Activated CD8-positive, alpha-beta T cell treated with anti-CD3 and anti-CD28 coated beads, Interleukin-2, amount 10 ng/mL, durations not matched to agents 7 days and 5 days (primary cell): ENCODE results near the gene NFAM1. TPM values are rescaled to one million over a fixed set of nuclear protein-coding genes. Genes with fewer than 3 reads are reported as not detected.

ENCODE experiments used
- ATAC-seq: fragments of 150-1000 bp; cut with Tn5 transposase; one replicate; pipeline ENCODE4 v1.10.0; 2021; ENCODE audit warnings: moderate library complexity
- CTCF ChIA-PET: fragments of 350-600 bp; sonication (Branson Sonifier 250); formaldehyde crosslinking; loops from one replicate; lab custom pipeline; 2021; ENCODE audit warnings: antibody characterized with exemption; lab: Charles Lee
- POLR2A ChIA-PET: fragments of 350-600 bp; sonication (Branson Sonifier 250); formaldehyde crosslinking; loops from one replicate; lab custom pipeline; 2021; ENCODE audit warnings: antibody characterized with exemption; lab: Charles Lee
- DNase-seq: peaks from one replicate; pipeline ENCODE4 v3.0.0-alpha.2; 2020
- H3K27ac Mint-ChIP-seq: one replicate; pipeline ENCODE4 v1.8.0; 2021; ENCODE audit warnings: mild to moderate bottlenecking, mixed read lengths
- H3K27me3 Mint-ChIP-seq: one replicate; pipeline ENCODE4 v1.8.0; 2021; ENCODE audit warnings: low read depth, mixed read lengths
- H3K36me3 Mint-ChIP-seq: one replicate; pipeline ENCODE4 v1.8.0; 2021; ENCODE audit warnings: low read depth, mixed read lengths
- H3K4me1 Mint-ChIP-seq: one replicate; pipeline ENCODE4 v1.8.0; 2021; ENCODE audit warnings: low read depth, mixed read lengths
- H3K4me3 Mint-ChIP-seq: one replicate; pipeline ENCODE4 v1.8.0; 2021; ENCODE audit warnings: mild to moderate bottlenecking, mixed read lengths
- H3K9me3 Mint-ChIP-seq: one replicate; pipeline ENCODE4 v1.8.0; 2022; ENCODE audit warnings: mixed read lengths; ENCODE audit not compliant: insufficient read depth
- total RNA-seq, 2 experiments: library from RNA; stranded (reverse); gene quantifications; one replicate each; pipeline ENCODE4 v1.2.3, GENCODE V29; 2021

The NFAM1 gene
- total RNA-seq, 2 experiments from 2014 or later, result 0.05 TPM; not detected in 1

DNA sequence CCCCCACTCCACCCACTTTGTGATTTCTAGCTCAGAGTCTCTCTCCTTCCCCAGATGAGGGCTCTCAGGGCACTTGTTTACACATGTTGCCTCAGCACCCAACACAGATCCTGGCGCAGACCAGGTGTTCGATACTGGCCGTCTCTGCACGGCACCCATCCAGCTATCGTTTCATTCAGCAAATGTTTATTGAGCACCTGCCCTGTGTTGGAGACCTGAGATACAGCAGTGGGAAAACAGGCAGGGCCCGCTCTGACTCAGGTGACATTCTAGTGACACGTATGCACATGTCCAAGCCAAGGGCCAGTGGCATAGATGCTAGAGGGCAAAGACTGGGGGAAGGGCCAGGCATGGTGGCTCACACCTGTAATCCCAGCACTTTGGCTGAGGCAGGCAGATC lies 71.9 kb downstream of the NFAM1 start:
- Mint-ChIP-seq H3K4me1 (peaks cover under 1% of the 10 kb centered on the region), H3K27me3 (peaks cover 22% of the 10 kb centered on the region), H3K9me3 (no peaks in the 10 kb centered on the region), H3K36me3 (no peaks in the 10 kb centered on the region), H3K27ac (no peak overlapping the region), H3K4me3 (no peak overlapping the region)
- ATAC-seq (no peak), DNase-seq (no peak)
- ChIA-PET POLR2A (no interaction called here), CTCF (no interaction called here)

DNA sequence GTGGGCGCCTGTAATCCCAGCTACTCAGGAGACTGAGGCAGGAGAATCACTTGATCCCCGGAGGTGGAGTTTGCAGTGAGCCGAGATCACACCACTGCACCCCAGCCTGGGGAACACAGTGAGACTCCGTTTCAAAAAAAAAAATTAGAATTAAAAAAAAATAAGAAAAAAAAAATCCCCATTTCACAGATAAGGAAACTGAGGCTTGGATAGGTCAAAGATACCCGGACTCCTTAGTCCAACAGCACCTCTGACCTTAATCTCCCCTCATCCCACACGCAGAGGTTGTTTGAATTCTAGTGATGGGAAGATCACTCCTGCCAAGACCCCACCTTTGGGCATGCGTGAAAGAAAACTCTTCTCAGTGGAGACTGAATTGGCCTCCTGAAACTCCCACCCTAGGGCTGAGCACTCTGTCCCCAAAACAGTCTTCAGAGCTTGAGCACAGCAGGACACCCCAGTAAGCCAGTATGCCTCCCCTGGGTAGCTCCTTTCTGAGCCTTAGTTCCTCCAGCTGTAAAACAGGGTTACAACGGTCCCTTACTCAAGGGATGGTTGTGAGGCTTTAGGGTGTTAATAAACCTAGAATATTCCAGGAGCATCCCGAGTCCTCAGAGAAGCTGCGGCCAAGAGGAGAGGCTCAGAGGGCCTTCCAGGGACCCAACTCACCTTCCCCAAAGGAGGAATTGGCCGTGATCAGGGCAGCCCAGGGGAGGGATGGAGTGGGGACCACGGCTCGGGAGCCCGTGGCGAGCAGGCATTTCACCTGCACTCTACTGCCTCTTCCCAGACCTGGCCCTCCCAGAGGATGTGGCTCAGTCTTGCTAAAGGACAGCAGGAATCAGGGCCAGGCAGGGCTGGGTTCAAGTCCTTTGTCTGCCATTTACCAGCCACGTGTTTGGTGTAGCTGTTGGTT lies 73.3 kb downstream of the NFAM1 start:
- H3K9me3 Mint-ChIP-seq, result no peaks in the 10 kb centered on the region
- ChIA-PET POLR2A (no interaction called here), CTCF (no interaction called here)
- no peak overlapping the region for H3K27ac Mint-ChIP-seq
- no peak overlapping the region for H3K4me3 Mint-ChIP-seq
- H3K36me3 Mint-ChIP-seq, result no peaks in the 10 kb centered on the region
- H3K4me1 Mint-ChIP-seq, result no peaks in the 10 kb centered on the region
- peaks cover 12% of the 10 kb centered on the region for H3K27me3 Mint-ChIP-seq
- ATAC-seq, result no peak
- DNase-seq, result no peak

DNA sequence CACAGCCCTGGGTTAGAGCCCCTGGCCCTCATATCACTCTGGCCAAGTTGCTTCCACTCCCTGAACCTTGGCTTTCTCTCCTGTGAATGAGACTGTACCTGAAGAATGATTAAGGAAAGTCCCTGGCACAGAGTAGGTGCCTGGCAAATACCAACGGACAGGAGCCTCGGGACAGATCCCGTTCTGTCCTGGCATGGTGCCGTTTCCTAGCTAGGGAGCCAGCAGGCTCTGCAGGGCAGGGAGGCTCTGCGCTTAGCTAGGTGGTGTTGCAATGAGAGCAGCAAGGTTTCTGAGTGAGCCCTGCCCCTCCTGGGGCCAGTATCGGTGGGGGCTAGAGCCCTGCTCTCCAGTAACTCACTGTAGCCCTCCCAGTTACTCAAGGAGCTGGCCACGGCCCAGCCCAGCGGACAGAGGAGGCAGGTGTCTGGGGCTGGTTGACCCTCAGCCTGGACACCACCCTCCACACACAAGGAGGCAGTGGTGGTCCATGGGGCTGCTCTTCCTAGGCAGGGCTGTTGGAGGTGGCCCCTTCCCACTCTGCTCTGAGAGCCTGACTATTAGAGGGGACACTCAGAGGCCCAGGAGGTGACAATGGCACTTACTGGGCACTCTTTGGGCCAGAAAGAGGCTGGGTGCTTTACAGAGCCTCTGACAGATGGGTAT lies 74.4 kb downstream of the NFAM1 start:
- ChIA-PET CTCF (no interaction called here), POLR2A (no interaction called here)
- DNase-seq (no peak), ATAC-seq (no peak)
- Mint-ChIP-seq H3K27me3 (peaks cover 10% of the 10 kb centered on the region), H3K4me1 (no peaks in the 10 kb centered on the region), H3K36me3 (no peaks in the 10 kb centered on the region), H3K27ac (no peak overlapping the region), H3K4me3 (no peak overlapping the region), H3K9me3 (no peaks in the 10 kb centered on the region)

DNA sequence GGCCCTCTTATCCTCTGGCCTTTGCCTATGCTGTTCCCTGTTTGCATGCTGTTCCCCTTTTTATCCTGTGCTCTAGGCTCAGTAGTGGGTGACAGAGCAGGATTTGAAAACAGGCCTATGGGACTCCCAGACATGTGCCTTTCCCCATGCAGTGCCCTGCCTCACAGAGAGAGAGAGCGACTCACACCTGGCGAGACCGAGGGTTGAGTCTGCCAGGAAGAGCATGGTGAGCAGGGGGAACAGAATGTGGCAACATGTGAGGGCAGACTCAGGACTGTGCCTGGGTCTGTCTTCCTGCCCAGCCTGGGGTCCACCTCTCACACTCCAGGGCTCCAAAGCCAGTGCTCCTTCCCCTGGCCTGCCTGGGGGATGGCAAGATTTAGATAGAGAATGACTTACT lies 75.0 kb downstream of the NFAM1 start:
- Mint-ChIP-seq H3K9me3 (no peaks in the 10 kb centered on the region), H3K27me3 (peaks cover 6% of the 10 kb centered on the region), H3K4me1 (no peaks in the 10 kb centered on the region), H3K4me3 (no peak overlapping the region), H3K27ac (no peak overlapping the region), H3K36me3 (no peaks in the 10 kb centered on the region)
- POLR2A ChIA-PET, result no interaction called here
- DNase-seq (no peak), ATAC-seq (no peak)
- CTCF ChIA-PET, result no interaction called here

DNA sequence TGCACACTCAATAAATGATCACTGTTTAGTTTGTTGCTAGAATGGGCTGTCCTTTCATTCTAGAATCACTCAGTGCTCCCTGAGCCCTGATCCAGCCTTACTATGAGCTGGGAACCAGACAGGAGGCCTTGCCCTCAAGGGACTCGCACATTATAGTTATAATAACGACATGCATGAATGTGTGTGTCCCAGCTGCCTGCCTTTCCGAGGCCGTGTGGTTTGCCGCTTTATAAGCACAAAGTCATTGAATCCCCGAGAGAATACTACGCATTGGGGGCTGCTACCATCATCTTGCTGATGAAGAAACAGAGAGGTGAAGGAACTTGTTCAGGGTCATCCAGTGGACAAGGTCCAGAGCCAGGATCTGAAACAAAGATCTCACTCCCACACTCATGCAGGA lies 75.7 kb downstream of the NFAM1 start:
- DNase-seq (no peak), ATAC-seq (no peak)
- POLR2A ChIA-PET, result no interaction called here
- Mint-ChIP-seq H3K27ac (no peak overlapping the region), H3K27me3 (peaks cover 1% of the 10 kb centered on the region), H3K4me1 (no peaks in the 10 kb centered on the region), H3K9me3 (no peaks in the 10 kb centered on the region), H3K36me3 (no peaks in the 10 kb centered on the region), H3K4me3 (no peak overlapping the region)
- CTCF ChIA-PET, result no interaction called here

DNA sequence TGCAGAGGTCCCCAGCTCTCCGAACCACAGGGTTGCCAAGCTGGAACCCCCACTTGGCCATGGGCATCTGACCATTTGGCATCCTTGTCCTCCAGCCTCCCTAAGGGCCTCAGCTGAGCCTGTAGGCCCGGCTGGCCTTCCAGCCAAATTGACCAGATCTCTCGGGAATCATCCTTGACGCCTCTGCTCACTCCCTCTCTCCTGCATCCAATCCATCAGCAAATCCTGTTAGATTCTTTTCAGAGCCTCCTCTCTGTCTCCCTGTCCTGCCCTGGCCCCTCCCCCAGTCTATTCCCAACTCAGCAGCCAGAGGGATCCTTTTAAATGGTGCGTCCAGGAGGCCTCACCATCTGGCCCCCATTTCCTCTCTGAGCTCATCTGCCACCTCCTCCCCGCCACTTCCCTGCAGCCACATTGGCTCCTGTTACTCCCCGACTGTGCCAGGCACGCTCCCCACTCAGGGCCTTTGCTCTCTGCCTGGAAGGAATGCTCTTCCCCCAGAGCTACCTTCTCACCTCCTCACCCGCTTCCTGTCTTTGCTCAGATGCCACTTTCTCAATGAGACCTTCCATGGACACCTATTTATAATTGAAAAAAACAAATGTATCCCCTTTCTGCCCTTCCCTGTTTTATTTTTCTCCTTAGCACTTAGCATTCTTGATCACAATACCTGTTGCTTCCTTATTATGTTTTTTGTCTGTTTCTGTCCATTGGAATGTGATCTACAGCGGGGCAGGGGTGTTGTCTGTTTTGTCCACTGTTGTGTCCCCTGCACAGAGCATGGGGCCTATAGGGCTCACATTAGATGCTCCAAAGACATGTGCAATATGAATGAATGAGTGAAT lies 78.1 kb downstream of the NFAM1 start:
- no peaks in the 10 kb centered on the region for H3K4me1 Mint-ChIP-seq
- no peaks in the 10 kb centered on the region for H3K9me3 Mint-ChIP-seq
- CTCF ChIA-PET, result no interaction called here
- no peak overlapping the region for H3K4me3 Mint-ChIP-seq
- no peaks in the 10 kb centered on the region for H3K27me3 Mint-ChIP-seq
- no peak for ATAC-seq
- POLR2A ChIA-PET, result no interaction called here
- DNase-seq, result no peak
- H3K36me3 Mint-ChIP-seq, result no peaks in the 10 kb centered on the region
- H3K27ac Mint-ChIP-seq, result no peak overlapping the region

DNA sequence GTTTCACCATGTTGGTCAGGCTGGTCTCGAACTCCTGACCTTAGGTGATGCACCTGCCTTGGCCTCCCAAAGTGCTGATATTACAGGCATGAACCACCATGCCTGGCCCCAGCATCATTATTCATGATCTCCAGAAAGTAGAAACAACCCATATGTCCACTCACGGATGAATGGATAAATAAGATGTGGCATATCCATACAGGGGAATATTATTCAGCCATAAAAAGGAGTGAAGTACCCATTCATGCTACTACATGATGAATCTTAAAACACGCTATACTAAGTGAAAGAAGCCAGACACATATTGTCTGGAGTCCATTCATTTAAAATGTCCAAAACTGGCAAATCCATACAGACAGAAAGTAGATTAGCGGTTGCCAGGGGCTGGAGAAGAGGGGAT lies 81.8 kb downstream of the NFAM1 start:
- ChIA-PET POLR2A (interaction anchor here (1.2 kb wide), 1 partner anchor 11 kb away, joined by 3 read pairs; no protein-coding TSS in a partner anchor), CTCF (no interaction called here)
- Mint-ChIP-seq H3K4me3 (no peak overlapping the region), H3K9me3 (no peaks in the 10 kb centered on the region), H3K4me1 (no peaks in the 10 kb centered on the region), H3K27ac (no peak overlapping the region), H3K27me3 (no peaks in the 10 kb centered on the region), H3K36me3 (no peaks in the 10 kb centered on the region)
- ATAC-seq (no peak), DNase-seq (no peak)

DNA sequence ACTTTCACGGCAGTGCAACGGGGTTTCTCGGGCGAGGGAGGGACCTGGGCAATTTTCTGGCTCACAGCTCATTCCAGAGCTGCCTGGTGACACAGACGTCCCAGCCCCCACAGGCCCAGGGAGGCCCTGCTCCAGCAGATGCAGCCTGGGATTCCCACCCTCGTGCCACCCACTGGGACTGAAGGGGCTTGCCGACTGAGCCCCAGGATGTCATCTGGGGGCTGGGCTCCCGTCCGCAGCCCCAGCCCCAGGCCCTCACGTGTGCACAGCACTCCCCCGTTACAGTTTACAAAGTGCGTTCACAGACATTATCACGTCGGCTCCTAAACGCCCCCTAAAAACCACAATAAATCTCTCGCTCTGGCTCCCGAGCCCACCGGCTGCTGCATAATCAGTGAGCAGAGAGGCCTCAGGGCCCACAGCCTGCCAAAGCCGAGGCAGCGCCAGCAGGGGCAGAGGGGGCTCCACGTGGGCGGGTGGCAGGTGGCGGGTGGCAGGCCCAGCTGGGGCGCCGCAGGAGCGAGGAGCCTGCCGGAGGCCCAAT lies 84.8 kb downstream of the NFAM1 start:
- ChIA-PET CTCF (interaction anchor here (0.9 to 1.4 kb wide), 2 partner anchors 20 to 178 kb away, joined by 3 to 4 read pairs; no protein-coding TSS in a partner anchor), POLR2A (no interaction called here)
- Mint-ChIP-seq H3K9me3 (no peaks in the 10 kb centered on the region), H3K4me1 (peaks cover 2% of the 10 kb centered on the region), H3K4me3 (no peak overlapping the region), H3K36me3 (no peaks in the 10 kb centered on the region), H3K27ac (no peak overlapping the region), H3K27me3 (peaks cover 15% of the 10 kb centered on the region)
- no peak for DNase-seq
- no peak for ATAC-seq

DNA sequence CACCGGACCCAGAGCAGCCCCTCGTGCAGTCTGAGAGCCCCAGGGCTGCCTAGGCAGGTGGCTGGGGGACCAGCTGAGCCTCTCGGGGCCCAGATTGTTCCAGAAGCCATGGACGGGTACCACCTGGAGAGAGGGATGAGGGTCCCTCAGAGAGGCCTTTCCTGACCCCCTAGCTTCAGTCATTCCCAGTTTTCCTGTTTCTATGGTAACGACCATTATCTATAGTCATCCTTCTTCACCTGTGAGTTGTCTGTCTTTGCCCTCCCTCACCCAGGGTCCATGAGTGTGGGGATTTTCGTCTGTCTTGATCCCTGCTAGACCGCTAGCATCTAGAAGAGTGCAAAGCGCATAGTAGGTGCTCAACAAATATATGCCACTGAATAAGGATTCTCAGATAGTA lies 85.5 kb downstream of the NFAM1 start:
- POLR2A ChIA-PET, result no interaction called here
- peaks cover 2% of the 10 kb centered on the region for H3K4me1 Mint-ChIP-seq
- DNase-seq (no peak), ATAC-seq (no peak)
- no peaks in the 10 kb centered on the region for H3K9me3 Mint-ChIP-seq
- no peaks in the 10 kb centered on the region for H3K36me3 Mint-ChIP-seq
- H3K27me3 Mint-ChIP-seq, result peaks cover 20% of the 10 kb centered on the region
- no peak overlapping the region for H3K27ac Mint-ChIP-seq
- H3K4me3 Mint-ChIP-seq, result no peak overlapping the region
- CTCF ChIA-PET, result interaction anchor here (0.9 to 1.4 kb wide), 2 partner anchors 21 to 177 kb away, joined by 3 to 4 read pairs; no protein-coding TSS in a partner anchor

DNA sequence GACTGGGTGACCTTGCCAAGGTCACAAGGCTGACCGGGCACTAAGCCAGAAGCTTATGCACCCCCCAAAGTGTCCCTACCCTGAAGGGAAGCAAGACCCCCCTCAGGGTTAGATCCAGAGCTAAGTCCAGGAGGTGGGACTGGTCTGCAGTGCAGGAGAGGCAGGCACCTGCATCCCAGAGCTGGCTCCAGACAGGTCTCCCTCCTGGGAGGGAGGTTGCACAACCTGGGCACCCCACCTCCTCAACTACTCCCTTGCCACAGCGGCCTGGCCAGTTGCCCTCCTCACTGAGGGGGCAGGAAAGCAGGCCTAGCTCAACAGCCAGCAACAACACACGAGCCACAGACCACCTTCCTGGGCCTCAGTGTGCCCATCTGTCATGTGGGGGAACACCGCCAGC lies 86.7 kb downstream of the NFAM1 start:
- no peak overlapping the region for H3K27ac Mint-ChIP-seq
- no peaks in the 10 kb centered on the region for H3K36me3 Mint-ChIP-seq
- no peak for ATAC-seq
- ChIA-PET POLR2A (interaction anchor here (0.7 to 1.3 kb wide), 4 partner anchors 11 to 256 kb away, joined by 3 to 4 read pairs (median 3); no protein-coding TSS in a partner anchor), CTCF (interaction anchor here (0.6 to 1.5 kb wide), 2 partner anchors 49 to 92 kb away, joined by 3 read pairs; no protein-coding TSS in a partner anchor)
- no peak for DNase-seq
- H3K9me3 Mint-ChIP-seq, result no peaks in the 10 kb centered on the region
- H3K4me3 Mint-ChIP-seq, result no peak overlapping the region
- peaks cover 2% of the 10 kb centered on the region for H3K4me1 Mint-ChIP-seq
- peaks cover 20% of the 10 kb centered on the region for H3K27me3 Mint-ChIP-seq

DNA sequence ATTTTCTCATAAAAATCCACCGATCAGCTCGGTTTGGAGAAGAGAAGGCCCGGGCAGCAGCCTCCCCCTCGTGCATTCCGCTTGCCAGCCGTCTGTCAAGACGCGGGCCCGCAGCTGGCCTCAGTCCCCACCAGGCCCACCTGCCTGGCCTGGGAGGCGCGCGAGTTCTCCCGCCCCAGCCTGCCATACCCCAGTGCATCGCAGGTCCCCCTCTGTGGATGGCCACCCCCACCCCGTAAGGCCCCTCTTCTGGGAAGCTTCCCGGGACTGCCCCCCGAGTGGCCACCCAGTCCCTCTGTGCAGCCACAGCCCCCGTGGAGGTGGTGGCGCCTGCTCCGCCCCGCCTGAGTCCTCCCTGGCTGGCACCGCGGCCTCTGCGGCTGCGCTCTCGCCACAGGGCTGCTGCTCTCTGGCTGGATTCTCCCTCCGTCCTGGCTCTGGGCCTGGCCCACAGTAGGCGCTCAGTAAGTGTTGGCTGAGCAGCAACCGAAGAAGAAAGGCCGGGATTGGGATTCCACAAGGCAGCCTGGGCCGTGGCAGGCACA lies 87.8 kb downstream of the NFAM1 start:
- ChIA-PET CTCF (interaction anchor here (0.6 to 1.5 kb wide), 2 partner anchors 20 to 93 kb away, joined by 3 read pairs; no protein-coding TSS in a partner anchor), POLR2A (interaction anchor here (0.8 to 1.3 kb wide), 3 partner anchors 10 to 254 kb away, joined by 3 to 4 read pairs (median 3); no protein-coding TSS in a partner anchor)
- Mint-ChIP-seq H3K27me3 (peaks cover 20% of the 10 kb centered on the region), H3K4me1 (peaks cover 2% of the 10 kb centered on the region), H3K36me3 (no peaks in the 10 kb centered on the region), H3K27ac (no peak overlapping the region), H3K9me3 (no peaks in the 10 kb centered on the region), H3K4me3 (peak overlapping the region; percentile 38)
- ATAC-seq (no peak), DNase-seq (no peak)
